Neuronal stem cell (in vitro differentiated cells): ENCODE measurements around the gene CTNNA3.

ENCODE experiments used
- DNase-seq: peaks from one replicate; pipeline ENCODE4 v3.0.0-alpha.2; 2013; ENCODE audit warnings: low spot score
- H2AFZ ChIP-seq: one replicate; pipeline ENCODE4 v1.6.1; 2013; ENCODE audit warnings: mild to moderate bottlenecking, low read length, inconsistent platforms
- H2AK5ac ChIP-seq: 2 replicates; pipeline ENCODE4 v1.6.1; 2013; ENCODE audit warnings: low read depth, mild to moderate bottlenecking, inconsistent platforms, low read length, moderate library complexity, mixed read lengths
- H2BK120ac ChIP-seq: 2 replicates; pipeline ENCODE4 v1.6.1; 2013; ENCODE audit warnings: low read depth, mild to moderate bottlenecking, inconsistent platforms, low read length, moderate library complexity, mixed read lengths
- H2BK12ac ChIP-seq: one replicate; pipeline ENCODE4 v1.6.1; 2013; ENCODE audit warnings: low read length, inconsistent platforms
- H2BK15ac ChIP-seq: 2 replicates; pipeline ENCODE4 v1.6.1; 2013; ENCODE audit warnings: mild to moderate bottlenecking, low read length, inconsistent platforms, mixed read lengths
- H2BK5ac ChIP-seq: one replicate; pipeline ENCODE4 v1.6.1; 2013; ENCODE audit warnings: inconsistent platforms, mild to moderate bottlenecking, low read length, moderate library complexity
- H3K14ac ChIP-seq: one replicate; pipeline ENCODE4 v1.6.1; 2013; ENCODE audit warnings: low read length, inconsistent platforms
- H3K18ac ChIP-seq: 2 replicates; pipeline ENCODE4 v1.6.1; 2013; ENCODE audit warnings: low read length, inconsistent platforms
- H3K23ac ChIP-seq: 2 replicates; pipeline ENCODE4 v1.6.1; 2013; ENCODE audit warnings: low read depth, mild to moderate bottlenecking, mixed read lengths, low read length, inconsistent platforms; ENCODE audit not compliant: poor library complexity
- H3K27ac ChIP-seq: replicated peaks from 3 replicates; pipeline ENCODE4 v1.5.1; 2013; ENCODE audit warnings: low read length, inconsistent platforms
- H3K27me3 ChIP-seq, 3 experiments: 2 replicates each; pipeline ENCODE4 v1.6.1; 2013; ENCODE audit warnings: low read length in 3 of 3, mild to moderate bottlenecking in 2 of 3, inconsistent platforms in 1 of 3, low read depth in 1 of 3, mixed read lengths in 1 of 3, moderate library complexity in 1 of 3; ENCODE audit not compliant: control insufficient read depth in 3 of 3, insufficient read depth in 3 of 3
- H3K36me3 ChIP-seq, 2 donors: replicated peaks in 1 of 2; 2 replicates each; pipeline ENCODE4 v1.6.1; 2013; ENCODE audit warnings: low read length in 2 of 2; ENCODE audit not compliant: control insufficient read depth in 2 of 2, insufficient read depth in 2 of 2
- H3K4ac ChIP-seq: 2 replicates; pipeline ENCODE4 v1.6.1; 2013; ENCODE audit warnings: inconsistent platforms, mild to moderate bottlenecking, low read length, moderate library complexity
- H3K4me1 ChIP-seq, 2 donors: 1 replicate in 1 of 2; 2 replicates in 1 of 2; pipeline ENCODE4 v1.6.1; 2013; ENCODE audit warnings: low read length in 2 of 2, low read depth in 1 of 2; ENCODE audit not compliant: control insufficient read depth in 2 of 2, insufficient read depth in 1 of 2
- H3K4me2 ChIP-seq: one replicate; pipeline ENCODE4 v1.6.1; 2013; ENCODE audit warnings: mild to moderate bottlenecking, low read length, inconsistent platforms; ENCODE audit not compliant: insufficient read depth, poor library complexity, severe bottlenecking
- H3K4me3 ChIP-seq, 2 donors: 2 replicates each; pipeline ENCODE4 v1.5.1; 2013; ENCODE audit warnings: low read length in 2 of 2, mild to moderate bottlenecking in 2 of 2, inconsistent platforms in 1 of 2, moderate library complexity in 1 of 2
- H3K79me1 ChIP-seq: one replicate; pipeline ENCODE4 v1.6.1; 2013; ENCODE audit warnings: low read depth, mild to moderate bottlenecking, inconsistent platforms, low read length, moderate library complexity
- H3K9ac ChIP-seq: one replicate; pipeline ENCODE4 v1.6.1; 2013; ENCODE audit warnings: mild to moderate bottlenecking, low read depth, low read length, inconsistent platforms; ENCODE audit not compliant: poor library complexity
- H3K9me3 ChIP-seq, 2 donors: replicated peaks in 1 of 2; 2 replicates each; pipeline versions ENCODE3 to v1.6.1; 2013; ENCODE audit warnings: low read length in 2 of 2, mild to moderate bottlenecking in 2 of 2, inconsistent platforms in 1 of 2, low read depth in 1 of 2, mixed read lengths in 1 of 2, moderate library complexity in 1 of 2; ENCODE audit not compliant: control insufficient read depth in 2 of 2, insufficient read depth in 1 of 2
- H4K8ac ChIP-seq: one replicate; pipeline ENCODE4 v1.6.1; 2013; ENCODE audit warnings: low read depth, mild to moderate bottlenecking, inconsistent platforms, low read length, moderate library complexity
- H4K91ac ChIP-seq: one replicate; pipeline ENCODE4 v1.6.1; 2013; ENCODE audit warnings: low read length, low read depth, mild to moderate bottlenecking, inconsistent platforms; ENCODE audit not compliant: poor library complexity
- WGBS, 2 donors: extraction: QIAGEN DNeasy Blood & Tissue Kit; methylation state at CpG; one replicate each; pipeline ENCODE4 v1.1.7; 2013; ENCODE audit warnings: missing lambda C conversion rate in 2 of 2, mixed read lengths in 1 of 2; ENCODE audit not compliant: insufficient read length in 2 of 2, insufficient replicate concordance in 1 of 2; ENCODE audit errors: extremely low coverage in 2 of 2; 5-methylcytosine and 5-hydroxymethylcytosine counted together

The CTNNA3 gene

GRCh38 chr10:67618116-67618515 is 77.9 kb downstream of the CTNNA3 start:
- Histone ChIP-seq H2AFZ (no peak overlapping the region), H2BK120ac (no peak overlapping the region)
- DNase-seq = no peak

GRCh38 chr10:67612577-67613537 is 83.1 kb downstream of the CTNNA3 start:
- no peak overlapping the region for H3K4me2 ChIP-seq

More at GRCh38 chr10:67618116-67618515, 77.9 kb downstream of the CTNNA3 start:
- Histone ChIP-seq H3K9me3 (peaks cover 3 to 12% of the 10 kb centered on the region in 2 donors), H3K4ac (no peak overlapping the region), H4K91ac (no peak overlapping the region), H3K36me3 (no peaks in the 10 kb centered on the region), H2AK5ac (no peak overlapping the region), H3K79me1 (no peaks in the 10 kb centered on the region), H3K4me1 (no peaks in the 10 kb centered on the region), H2BK5ac (no peak overlapping the region), H4K8ac (no peak overlapping the region), H2BK12ac (no peak overlapping the region), H3K18ac (no peak overlapping the region), H3K14ac (no peak overlapping the region), H3K4me3 (no peak overlapping the region), H3K4me2 (no peak overlapping the region), H2BK15ac (no peak overlapping the region), H3K27me3 (no peaks in the 10 kb centered on the region), H3K9ac (no peak overlapping the region), H3K23ac (no peak overlapping the region), H3K27ac (no peak overlapping the region)
- no CpG with 5 or more reads among the region's 3 CpGs for WGBS, 2 donors

DNA sequence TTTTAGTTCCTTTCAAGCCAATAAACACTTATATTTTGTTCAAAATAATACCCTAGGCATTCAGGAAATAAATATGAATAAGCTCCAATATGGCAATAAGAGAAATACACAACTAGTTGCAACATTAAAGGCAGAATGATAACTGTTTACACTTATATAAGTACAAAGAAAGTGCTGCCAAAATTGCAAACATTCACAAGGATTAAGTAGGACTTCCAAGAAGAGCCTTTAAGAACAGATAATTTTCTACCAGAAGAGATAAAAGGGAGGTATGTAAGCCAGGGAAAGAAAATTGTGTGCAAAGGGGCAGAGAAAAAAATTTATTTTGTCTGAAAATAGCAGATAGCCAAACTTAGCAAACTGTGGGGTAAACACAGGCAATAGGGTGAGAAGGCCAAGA is 83.8 kb downstream of the CTNNA3 start:
- Histone ChIP-seq H4K91ac (no peak overlapping the region), H3K27ac (no peak overlapping the region), H3K4me3 (no peak overlapping the region), H2AFZ (no peak overlapping the region), H3K18ac (no peak overlapping the region), H3K4ac (no peak overlapping the region), H3K9ac (no peak overlapping the region), H3K36me3 (no peaks in the 10 kb centered on the region), H3K4me2 (no peak overlapping the region), H3K23ac (no peak overlapping the region), H2BK12ac (no peak overlapping the region), H2AK5ac (no peak overlapping the region), H2BK5ac (no peak overlapping the region), H3K79me1 (no peaks in the 10 kb centered on the region), H2BK120ac (no peak overlapping the region), H3K4me1 (peaks cover 1 to 15% of the 10 kb centered on the region in 2 donors), H3K27me3 (no peaks in the 10 kb centered on the region), H3K9me3 (peaks cover 3 to 16% of the 10 kb centered on the region in 2 donors), H4K8ac (no peak overlapping the region), H3K14ac (no peak overlapping the region), H2BK15ac (no peak overlapping the region)
- no peak for DNase-seq

More at GRCh38 chr10:67612577-67613537, 83.1 kb downstream of the CTNNA3 start:
- no peak overlapping the region for H3K23ac ChIP-seq
- no peak overlapping the region for H3K9ac ChIP-seq
- H3K14ac ChIP-seq = no peak overlapping the region
- H4K8ac ChIP-seq = no peak overlapping the region
- no peaks in the 10 kb centered on the region for H3K79me1 ChIP-seq
- no peak overlapping the region for H3K27ac ChIP-seq
- H3K9me3 ChIP-seq = peaks cover 3 to 12% of the 10 kb centered on the region in 2 donors
- H2AK5ac ChIP-seq = no peak overlapping the region
- no peak overlapping the region for H2BK5ac ChIP-seq
- no peak overlapping the region for H2AFZ ChIP-seq
- H3K4me3 ChIP-seq = no peak overlapping the region
- H2BK15ac ChIP-seq = no peak overlapping the region
- H3K4me1 ChIP-seq = peaks cover 1 to 15% of the 10 kb centered on the region in 2 donors
- no peak overlapping the region for H2BK12ac ChIP-seq
- WGBS, 2 donors = no CpG with 5 or more reads among the region's 10 CpGs
- DNase-seq = no peak
- no peak overlapping the region for H4K91ac ChIP-seq
- no peak overlapping the region for H2BK120ac ChIP-seq
- no peak overlapping the region for H3K18ac ChIP-seq
- H3K27me3 ChIP-seq = no peaks in the 10 kb centered on the region
- no peak overlapping the region for H3K4ac ChIP-seq
- H3K36me3 ChIP-seq = no peaks in the 10 kb centered on the region

- Histone ChIP-seq H3K27ac (no peak overlapping the region), H3K4me3 (no peak overlapping the region), H3K4me1 (peaks cover 1 to 15% of the 10 kb centered on the region in 2 donors), H3K4ac (no peak overlapping the region), H2AFZ (peak overlapping the region; percentile 19), H3K36me3 (no peaks in the 10 kb centered on the region), H3K9ac (no peak overlapping the region), H2BK5ac (no peak overlapping the region), H2BK12ac (no peak overlapping the region), H4K8ac (no peak overlapping the region), H3K14ac (no peak overlapping the region), H3K79me1 (no peaks in the 10 kb centered on the region), H3K18ac (no peak overlapping the region), H2AK5ac (no peak overlapping the region), H3K4me2 (no peak overlapping the region), H3K27me3 (no peaks in the 10 kb centered on the region), H2BK15ac (no peak overlapping the region), H4K91ac (no peak overlapping the region), H3K23ac (no peak overlapping the region), H3K9me3 (peaks cover 3 to 16% of the 10 kb centered on the region in 2 donors), H2BK120ac (no peak overlapping the region)
- peak; percentile 46 for DNase-seq
- WGBS, 2 donors = no CpG with 5 or more reads among the region's 6 CpGs
These were observed 85.8 kb downstream of the CTNNA3 start for GRCh38 chr10:67609996-67610793.
